Left ventricle myocardium inferior (tissue), 1 donor: ENCODE measurements around the gene ZXDC. TPM values are rescaled to one million over a fixed set of nuclear protein-coding genes. Genes with fewer than 3 reads are reported as not detected.
A peak's percentile ranks its signal among the peaks of the same experiment; 100 is the strongest.

ENCODE experiments used
- DNase-seq: peaks from one replicate; pipeline ENCODE4 v3.0.0-alpha.2; 2020
- H3K27ac ChIP-seq: fragments of 200-600 bp; replicated peaks from 2 replicates; pipeline ENCODE4 v1.8.0; 2021
- H3K27me3 ChIP-seq: fragments of 200-600 bp; 2 replicates; pipeline ENCODE4 v1.8.0; 2021; ENCODE audit warnings: low read depth
- H3K36me3 ChIP-seq: fragments of 200-600 bp; 2 replicates; pipeline ENCODE4 v1.8.0; 2021
- H3K4me1 ChIP-seq: fragments of 200-600 bp; 2 replicates; pipeline ENCODE4 v1.8.0; 2021
- H3K4me3 ChIP-seq: fragments of 200-600 bp; 2 replicates; pipeline ENCODE4 v1.8.0; 2021; ENCODE audit warnings: mild to moderate bottlenecking, moderate library complexity
- H3K9me3 ChIP-seq: fragments of 200-600 bp; replicated peaks from 2 replicates; pipeline ENCODE4 v1.8.0; 2021
- intact Hi-C: fragments of 100-400 bp; cut with micrococcal nuclease; formaldehyde crosslinking; loops from one replicate; pipeline ENCODE4 v1.11.0; 2022
- total RNA-seq: library from RNA; stranded (reverse); fragmentation: NEBNext Ultra II Directional; extraction: Animal tissue kit (Norgen Biotek cat#: 25700); gene quantifications from one replicate; pipeline ENCODE4 v1.2.1, GENCODE V29; 2021
- TF ChIP-seq, protein P1 (sequence below): fragments of 200-600 bp; IDR thresholded peaks from 2 replicates; pipeline ENCODE4 v1.8.0; 2021; ENCODE audit warnings: antibody characterized with exemption, mild to moderate bottlenecking, borderline replicate concordance
- donor health status: DM: no; HTN: yes; CAD: no; lungs with severe emphysema.

The ZXDC gene
- total RNA-seq, 1 donor from 2014 or later = 15.6 TPM

DNA sequence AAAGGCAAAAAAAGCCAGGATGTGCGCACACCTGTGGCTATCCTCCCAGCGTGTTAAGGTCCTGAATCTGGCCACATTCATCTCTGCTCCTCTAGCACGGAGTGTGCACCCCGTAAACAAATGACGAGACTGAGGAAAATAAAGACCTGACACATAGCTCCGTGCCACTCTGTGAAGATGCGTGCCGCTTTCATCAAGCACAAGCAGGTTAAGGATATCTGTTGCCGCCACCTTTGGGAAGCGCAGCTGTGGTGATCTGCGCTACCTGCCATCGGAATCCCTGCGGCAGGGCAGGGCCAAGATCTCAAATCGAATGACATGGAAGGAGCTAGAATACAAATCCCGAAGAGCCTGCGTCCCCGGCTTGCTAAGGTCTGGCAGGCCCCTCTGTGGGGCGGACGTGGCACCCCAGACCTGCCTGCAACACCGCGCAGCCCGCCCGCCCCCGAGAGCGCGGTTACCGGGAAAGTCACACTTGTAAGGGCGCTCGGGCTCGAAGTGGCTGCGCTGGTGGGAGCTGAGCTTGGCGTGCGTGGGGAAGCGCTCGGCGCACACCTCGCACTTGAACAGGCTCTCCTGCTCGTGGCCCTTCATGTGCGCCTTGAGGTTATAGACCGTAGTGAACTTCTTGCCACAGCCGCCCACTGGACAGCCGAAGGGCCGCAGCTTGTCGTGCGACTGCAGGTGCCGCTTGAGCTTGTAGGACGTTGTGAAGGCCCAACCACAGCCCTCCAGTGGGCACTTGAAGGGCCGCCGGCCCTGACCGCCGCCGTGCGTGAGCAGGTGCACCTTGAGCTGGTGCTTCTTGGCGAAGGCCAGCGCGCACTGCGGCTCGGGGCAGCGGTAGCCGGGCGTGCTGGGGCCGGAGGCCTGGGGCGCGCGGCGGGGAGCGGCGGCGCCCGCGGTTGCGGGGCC lies 936 bp downstream of the ZXDC start:
- H3K27me3 ChIP-seq = no peaks in the 10 kb centered on the region
- peak overlapping the region; percentile 81 for H3K4me3 ChIP-seq
- peaks cover 56% of the 10 kb centered on the region for H3K4me1 ChIP-seq
- H3K27ac ChIP-seq = peak overlapping the region; percentile 96
- TF ChIP-seq, protein P1, sequence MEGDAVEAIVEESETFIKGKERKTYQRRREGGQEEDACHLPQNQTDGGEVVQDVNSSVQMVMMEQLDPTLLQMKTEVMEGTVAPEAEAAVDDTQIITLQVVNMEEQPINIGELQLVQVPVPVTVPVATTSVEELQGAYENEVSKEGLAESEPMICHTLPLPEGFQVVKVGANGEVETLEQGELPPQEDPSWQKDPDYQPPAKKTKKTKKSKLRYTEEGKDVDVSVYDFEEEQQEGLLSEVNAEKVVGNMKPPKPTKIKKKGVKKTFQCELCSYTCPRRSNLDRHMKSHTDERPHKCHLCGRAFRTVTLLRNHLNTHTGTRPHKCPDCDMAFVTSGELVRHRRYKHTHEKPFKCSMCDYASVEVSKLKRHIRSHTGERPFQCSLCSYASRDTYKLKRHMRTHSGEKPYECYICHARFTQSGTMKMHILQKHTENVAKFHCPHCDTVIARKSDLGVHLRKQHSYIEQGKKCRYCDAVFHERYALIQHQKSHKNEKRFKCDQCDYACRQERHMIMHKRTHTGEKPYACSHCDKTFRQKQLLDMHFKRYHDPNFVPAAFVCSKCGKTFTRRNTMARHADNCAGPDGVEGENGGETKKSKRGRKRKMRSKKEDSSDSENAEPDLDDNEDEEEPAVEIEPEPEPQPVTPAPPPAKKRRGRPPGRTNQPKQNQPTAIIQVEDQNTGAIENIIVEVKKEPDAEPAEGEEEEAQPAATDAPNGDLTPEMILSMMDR = no peak
- no peak for DNase-seq
- no peaks in the 10 kb centered on the region for H3K9me3 ChIP-seq
- peaks cover 23% of the 10 kb centered on the region for H3K36me3 ChIP-seq
- intact Hi-C loops = no loop called here

DNA sequence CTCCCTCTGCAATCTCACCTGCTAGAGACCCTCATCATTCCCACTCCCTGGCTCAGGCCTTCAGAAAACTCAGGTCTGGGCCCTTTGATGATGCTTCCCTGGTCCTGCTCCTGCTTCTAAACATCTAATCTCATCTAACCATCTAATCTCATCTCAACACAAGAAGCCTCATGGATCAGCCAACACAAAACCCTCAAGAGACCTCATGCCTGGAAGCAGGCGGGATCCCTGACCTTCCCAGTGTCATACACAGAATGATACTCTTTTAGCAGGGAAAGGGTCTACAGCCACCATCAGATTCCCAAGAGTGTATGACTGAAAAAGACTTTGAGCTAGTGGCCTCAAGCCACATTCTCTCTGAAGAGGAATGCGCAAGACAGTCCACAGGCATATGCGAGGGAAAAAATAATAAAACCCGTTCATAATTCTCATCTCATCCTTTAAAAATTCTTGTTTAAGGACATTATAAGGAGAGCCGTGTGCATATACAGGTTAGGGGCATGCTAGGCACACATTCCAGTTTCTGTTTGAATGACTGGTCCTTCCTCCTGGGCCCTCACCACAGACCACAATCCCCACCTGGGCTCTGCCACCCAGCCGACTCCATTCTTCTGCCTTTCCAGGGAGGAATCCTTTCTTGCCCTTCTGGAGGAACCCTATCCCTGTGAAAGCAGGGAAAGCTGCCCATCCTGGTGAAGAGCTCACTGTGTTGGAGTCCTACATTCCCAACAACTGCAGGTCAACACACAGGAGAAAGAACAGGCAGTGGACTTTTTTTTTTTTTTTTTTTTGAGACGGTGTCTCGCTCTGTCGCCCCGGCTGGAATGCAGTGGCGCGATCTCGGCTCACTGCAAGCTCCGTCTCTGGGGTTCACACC lies 2.2 kb downstream of the ZXDC start:
- Histone ChIP-seq H3K4me1 (peaks cover 68% of the 10 kb centered on the region), H3K4me3 (peak overlapping the region; percentile 81), H3K36me3 (peaks cover 35% of the 10 kb centered on the region), H3K27ac (no peak overlapping the region), H3K9me3 (no peaks in the 10 kb centered on the region), H3K27me3 (no peaks in the 10 kb centered on the region)
- intact Hi-C loops = no loop called here
- TF ChIP-seq, protein P1 = no peak
- no peak for DNase-seq

DNA sequence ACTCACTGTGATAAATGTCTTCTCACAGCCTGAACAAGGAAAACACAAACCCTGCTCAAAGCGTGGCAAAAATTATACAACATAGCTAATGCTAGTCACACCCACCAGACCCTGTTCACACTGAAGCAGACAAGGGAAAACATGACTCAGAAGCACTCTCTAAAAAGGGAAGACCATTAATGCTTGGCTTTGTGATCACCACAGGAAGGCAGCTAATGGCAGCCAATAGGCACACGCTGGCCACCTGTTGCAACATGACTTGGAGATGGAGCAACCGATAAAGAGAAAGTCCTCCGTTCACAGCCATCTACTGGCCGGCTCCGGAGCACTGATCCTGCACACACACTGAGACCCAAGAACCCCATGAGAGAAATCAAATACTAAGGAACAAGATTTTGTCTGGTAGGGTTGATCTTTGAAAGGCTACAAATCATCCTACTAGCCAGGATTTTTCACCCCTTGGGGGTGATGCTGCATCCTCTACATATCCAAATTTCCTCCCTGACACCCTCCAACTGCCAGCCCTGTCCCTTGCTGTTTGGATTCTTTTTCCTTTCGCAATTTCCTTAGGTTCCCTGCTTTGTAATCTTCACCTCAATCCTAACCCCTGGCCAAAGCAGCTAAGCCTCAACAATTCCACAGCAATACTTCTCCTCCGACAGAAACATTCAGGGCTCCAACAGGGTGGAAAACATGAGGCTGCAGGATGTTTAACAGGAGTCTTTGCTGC lies 3.2 kb downstream of the ZXDC start:
- no peaks in the 10 kb centered on the region for H3K27me3 ChIP-seq
- H3K4me1 ChIP-seq = peaks cover 79% of the 10 kb centered on the region
- peak overlapping the region; percentile 81 for H3K4me3 ChIP-seq
- DNase-seq = peak; percentile 39
- no peak overlapping the region for H3K27ac ChIP-seq
- TF ChIP-seq, protein P1 = no peak
- peaks cover 46% of the 10 kb centered on the region for H3K36me3 ChIP-seq
- H3K9me3 ChIP-seq = no peaks in the 10 kb centered on the region
- intact Hi-C loops = no loop called here

DNA sequence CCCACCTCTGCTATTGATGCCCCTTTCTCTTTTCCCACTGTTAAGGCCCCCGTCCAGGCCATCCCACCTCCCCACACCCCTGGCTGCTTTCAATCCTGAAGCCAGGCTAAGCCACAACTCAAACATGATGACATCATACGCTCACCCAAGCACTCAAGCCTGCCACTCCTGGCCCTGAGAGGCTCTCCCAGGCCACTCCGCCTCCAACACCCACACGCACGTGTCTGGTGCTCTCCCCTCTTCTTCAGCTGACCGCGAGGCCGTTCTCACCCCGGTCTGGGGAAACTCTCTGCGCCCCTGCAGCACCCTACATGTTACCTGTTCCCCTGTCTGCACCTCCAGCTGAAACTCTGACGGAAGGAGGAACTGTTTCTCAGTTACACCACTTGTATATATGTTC lies 6.2 kb downstream of the ZXDC start:
- DNase-seq = no peak
- TF ChIP-seq, protein P1 = no peak
- Histone ChIP-seq H3K36me3 (peaks cover 75% of the 10 kb centered on the region), H3K4me1 (peaks cover 83% of the 10 kb centered on the region), H3K27ac (no peak overlapping the region), H3K4me3 (no peak overlapping the region), H3K27me3 (no peaks in the 10 kb centered on the region), H3K9me3 (no peaks in the 10 kb centered on the region)
- intact Hi-C loops = no loop called here
